Measurements from ENCODE around the gene INPP5J. TPM values are rescaled to one million over a fixed set of nuclear protein-coding genes. Genes with fewer than 3 reads are reported as not detected.

The INPP5J gene
- total RNA-seq, 1 donor from 2014 or later = 15.7 TPM

GRCh38 chr22:31139866-31140716 lies 17.3 kb downstream of the INPP5J start, which contains the start of gene PLA2G3:
TSS of gene PLA2G3 (minus strand) at chr22:31140508. CDS start at chr22:31140354, 154 bp downstream.
- DNase-seq = no peak
- intact Hi-C loops (cut with micrococcal nuclease) = loop anchor here (10.0 kb wide), 1 partner anchor 375 kb away; no protein-coding TSS in a partner anchor
- no peak for ATAC-seq

- DNase-seq (no peak), ATAC-seq (no peak)
- intact Hi-C loops (cut with micrococcal nuclease) = loop anchor here (10.0 kb wide), 1 partner anchor 376 kb away; no protein-coding TSS in a partner anchor
Observed at GRCh38 chr22:31140746-31141145, 18.0 kb downstream of the INPP5J start.

- intact Hi-C loops (cut with micrococcal nuclease) = loop anchor here (10.0 kb wide), 1 partner anchor 377 kb away; no protein-coding TSS in a partner anchor
- no peak for DNase-seq
Observed at GRCh38 chr22:31141551-31141950, 18.8 kb downstream of the INPP5J start.

GRCh38 chr22:31142285-31142684 lies 19.5 kb downstream of the INPP5J start:
- intact Hi-C loops (cut with micrococcal nuclease) = loop anchor here (10.0 kb wide), 1 partner anchor 377 kb away; no protein-coding TSS in a partner anchor
- DNase-seq = no peak
- no peak for ATAC-seq

More at GRCh38 chr22:31141551-31141950, 18.8 kb downstream of the INPP5J start:
- ATAC-seq = no peak

GRCh38 chr22:31143038-31143437 lies 20.3 kb downstream of the INPP5J start:
- ATAC-seq (no peak), DNase-seq (no peak)
- intact Hi-C loops (cut with micrococcal nuclease) = loop anchor here (10.0 kb wide), 1 partner anchor 378 kb away; no protein-coding TSS in a partner anchor

GRCh38 chr22:31143537-31143936 lies 20.8 kb downstream of the INPP5J start:
- DNase-seq (no peak), ATAC-seq (peak; percentile 36)
- intact Hi-C loops (cut with micrococcal nuclease) = loop anchor here (10.0 kb wide), 1 partner anchor 379 kb away; no protein-coding TSS in a partner anchor

GRCh38 chr22:31144223-31144622 lies 21.5 kb downstream of the INPP5J start:
- ATAC-seq (no peak), DNase-seq (no peak)
- intact Hi-C loops (cut with micrococcal nuclease) = loop anchor here (10.0 kb wide), 1 partner anchor 379 kb away; no protein-coding TSS in a partner anchor

- ATAC-seq (peak; percentile 77), DNase-seq (no peak)
- intact Hi-C loops (cut with micrococcal nuclease) = loop anchor here (5.0 to 10.0 kb wide), 2 partner anchors 201 to 384 kb away; no protein-coding TSS in a partner anchor
Observed at GRCh38 chr22:31148488-31148887, 25.7 kb downstream of the INPP5J start.

- DNase-seq = peak; percentile 73
- peak; percentile 97 for ATAC-seq
- intact Hi-C loops (cut with micrococcal nuclease) = loop anchor here (5.0 to 10.0 kb wide), 2 partner anchors 202 to 384 kb away; no protein-coding TSS in a partner anchor
Observed at GRCh38 chr22:31148953-31149627, 26.3 kb downstream of the INPP5J start.

- ATAC-seq (no peak), DNase-seq (no peak)
- intact Hi-C loops (cut with micrococcal nuclease) = no loop called here
Observed at GRCh38 chr22:31150615-31151014, 27.8 kb downstream of the INPP5J start.

GRCh38 chr22:31151872-31152271 lies 29.1 kb downstream of the INPP5J start:
- DNase-seq (no peak), ATAC-seq (no peak)
- intact Hi-C loops (cut with micrococcal nuclease) = no loop called here

- no peak for ATAC-seq
- no peak for DNase-seq
- intact Hi-C loops (cut with micrococcal nuclease) = no loop called here
Observed at GRCh38 chr22:31153357-31153756, 30.6 kb downstream of the INPP5J start.

GRCh38 chr22:31154975-31155374 lies 32.2 kb downstream of the INPP5J start:
- no peak for DNase-seq
- ATAC-seq = no peak
- intact Hi-C loops (cut with micrococcal nuclease) = no loop called here

GRCh38 chr22:31155422-31155821 lies 32.7 kb downstream of the INPP5J start:
- DNase-seq (no peak), ATAC-seq (no peak)
- intact Hi-C loops (cut with micrococcal nuclease) = no loop called here

GRCh38 chr22:31160328-31160978 lies 37.7 kb downstream of the INPP5J start:
- DNase-seq = no peak
- ATAC-seq = peak; percentile 56
- intact Hi-C loops (cut with micrococcal nuclease) = no loop called here

- DNase-seq (no peak), ATAC-seq (no peak)
- intact Hi-C loops (cut with micrococcal nuclease) = no loop called here
Observed at GRCh38 chr22:31161386-31161785, 38.6 kb downstream of the INPP5J start.

GRCh38 chr22:31162015-31162765 lies 39.4 kb downstream of the INPP5J start:
- intact Hi-C loops (cut with micrococcal nuclease) = no loop called here
- ATAC-seq = no peak

GRCh38 chr22:31170971-31171370 lies 48.2 kb downstream of the INPP5J start:
- intact Hi-C loops (cut with micrococcal nuclease) = no loop called here
- ATAC-seq (no peak), DNase-seq (no peak)

More at GRCh38 chr22:31162015-31162765, 39.4 kb downstream of the INPP5J start:
- DNase-seq = no peak
